GM18520 (cell line): ENCODE data around the gene CEP170B.
"Not testable (repeated sequence)": the region's sequence is repeated elsewhere in the genome, so short reads cannot be mapped to it uniquely, and the experiment has no call there.

Source experiments
- ATAC-seq: cut with Tn5 transposase; IDR thresholded peaks from one replicate; pipeline ENCODE4 v1.9.1; 2021; ENCODE audit not compliant: unreplicated experiment

The CEP170B gene

GRCh38 chr14:104877066-104877805 lies 12.2 kb downstream of the CEP170B start:
- no peak for ATAC-seq

- ATAC-seq = no peak
Observed at GRCh38 chr14:104877806-104878550, 12.9 kb downstream of the CEP170B start.

GRCh38 chr14:104878582-104878981 lies 13.5 kb downstream of the CEP170B start:
- ATAC-seq = no peak

GRCh38 chr14:104879201-104879982 lies 14.3 kb downstream of the CEP170B start:
- no peak for ATAC-seq

GRCh38 chr14:104879983-104880565 lies 15.0 kb downstream of the CEP170B start:
- ATAC-seq = no peak

- ATAC-seq = no peak
Observed at GRCh38 chr14:104880584-104881210, 15.6 kb downstream of the CEP170B start.

GRCh38 chr14:104881369-104881979 lies 16.4 kb downstream of the CEP170B start:
- ATAC-seq = no peak

GRCh38 chr14:104882325-104882973 lies 17.4 kb downstream of the CEP170B start:
- ATAC-seq = no peak

- ATAC-seq = no peak
Observed at GRCh38 chr14:104882991-104883660, 18.1 kb downstream of the CEP170B start.

- ATAC-seq = no peak
Observed at GRCh38 chr14:104883681-104884361, 18.8 kb downstream of the CEP170B start.

GRCh38 chr14:104884381-104884780 lies 19.3 kb downstream of the CEP170B start:
- ATAC-seq = not testable (repeated sequence)

- ATAC-seq = no peak
Observed at GRCh38 chr14:104885031-104885972, 20.2 kb downstream of the CEP170B start.

GRCh38 chr14:104885973-104886689 lies 21.1 kb downstream of the CEP170B start:
- ATAC-seq = no peak

GRCh38 chr14:104886690-104887622 lies 21.9 kb downstream of the CEP170B start:
- ATAC-seq = no peak

GRCh38 chr14:104887623-104888488 lies 22.8 kb downstream of the CEP170B start:
- ATAC-seq = no peak
